Measurements from ENCODE around the gene PACRG.

The PACRG gene

DNA sequence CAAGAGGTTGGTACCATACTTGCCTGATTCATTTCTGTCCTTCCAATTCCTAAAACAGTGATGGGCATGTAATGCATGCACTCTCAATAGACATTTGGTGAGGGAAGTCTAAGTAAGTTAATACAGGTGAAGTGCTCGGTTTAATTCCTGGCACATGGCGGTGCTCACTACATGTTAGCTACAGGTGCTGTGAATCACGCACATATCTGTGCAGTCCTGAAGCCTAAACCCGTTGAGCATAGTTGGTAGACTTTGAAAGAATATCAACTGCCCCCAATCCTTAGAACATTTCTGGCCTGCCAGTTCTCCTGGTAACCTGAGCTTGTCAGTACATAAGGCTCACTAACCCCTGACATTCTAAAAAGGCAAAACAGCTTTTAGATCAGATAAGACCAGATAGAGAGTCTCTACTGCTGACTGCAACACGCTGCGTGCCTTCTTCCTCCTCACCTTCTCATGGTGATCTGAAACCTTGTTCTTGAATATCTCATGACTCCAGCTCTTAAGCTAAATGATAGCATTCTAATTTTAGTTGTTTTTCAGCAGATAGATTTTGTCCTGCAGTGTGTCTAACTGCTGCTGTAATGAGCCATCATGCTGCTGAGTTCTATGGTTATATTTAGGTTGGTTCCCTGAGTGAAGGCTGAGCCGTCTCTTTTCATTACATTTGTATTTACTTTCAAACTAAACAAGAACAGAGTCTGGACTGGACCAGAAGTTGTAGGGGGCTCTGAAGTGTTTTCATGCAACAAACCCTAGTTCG lies 358.3 kb downstream of the PACRG start:
- DNase-seq (ENCODE audit: low read depth): no peak

DNA sequence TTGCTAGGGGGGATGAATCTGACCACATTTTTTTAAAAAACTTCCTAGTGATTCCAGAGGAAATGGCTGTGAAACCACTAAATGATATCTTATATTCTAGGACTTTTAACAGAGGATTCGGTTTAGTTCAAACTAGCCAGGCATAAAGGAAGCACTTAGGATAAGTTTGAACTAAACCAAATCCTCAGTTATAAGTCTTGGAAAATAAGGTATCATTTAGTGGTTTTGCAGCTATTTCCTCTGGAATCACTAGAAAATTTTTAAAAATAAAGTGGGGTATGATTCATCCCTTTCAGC lies 358.8 kb downstream of the PACRG start:
- no peak for DNase-seq (ENCODE audit: low read depth)

DNA sequence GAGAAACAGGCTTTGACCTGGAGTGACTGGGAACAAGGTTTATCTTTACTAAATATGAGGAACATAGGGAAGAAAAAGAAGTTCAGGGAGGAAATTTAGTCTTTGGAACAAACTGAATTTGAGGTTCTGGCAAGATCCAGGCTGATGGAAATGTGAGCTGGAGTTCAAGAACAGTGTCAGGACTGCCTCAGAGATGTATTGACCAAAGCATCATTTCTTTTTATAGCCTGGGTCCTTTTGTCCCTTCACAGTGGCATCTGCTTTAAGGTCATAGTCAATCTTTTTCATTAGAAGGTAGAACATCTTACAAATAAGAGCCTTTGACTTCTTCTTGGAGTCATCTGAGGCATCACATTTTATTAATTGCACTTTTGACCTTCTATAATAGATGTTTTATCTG lies 360.2 kb downstream of the PACRG start:
- no peak for DNase-seq (ENCODE audit: low read depth)

DNA sequence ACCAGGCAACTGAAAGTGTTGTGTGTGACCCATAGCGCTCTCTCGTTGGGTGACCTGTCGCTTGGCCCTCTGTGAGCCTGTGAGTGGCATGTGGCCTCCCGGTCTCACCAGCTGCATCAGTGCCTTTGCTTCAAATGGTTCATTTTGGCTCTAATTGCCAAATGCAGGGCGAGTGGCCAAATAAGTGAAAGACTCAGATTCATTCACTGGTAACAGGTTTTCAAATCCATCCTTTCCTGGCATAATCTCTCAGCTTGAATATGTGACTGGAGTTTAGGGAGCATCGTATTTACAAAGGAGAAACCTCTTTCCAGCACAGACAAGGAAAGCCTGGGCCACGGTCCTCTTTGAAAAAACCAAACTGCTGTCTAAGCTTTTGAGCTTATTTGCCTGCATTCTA lies 365.1 kb downstream of the PACRG start:
- no peak for DNase-seq (ENCODE audit: low read depth)

DNA sequence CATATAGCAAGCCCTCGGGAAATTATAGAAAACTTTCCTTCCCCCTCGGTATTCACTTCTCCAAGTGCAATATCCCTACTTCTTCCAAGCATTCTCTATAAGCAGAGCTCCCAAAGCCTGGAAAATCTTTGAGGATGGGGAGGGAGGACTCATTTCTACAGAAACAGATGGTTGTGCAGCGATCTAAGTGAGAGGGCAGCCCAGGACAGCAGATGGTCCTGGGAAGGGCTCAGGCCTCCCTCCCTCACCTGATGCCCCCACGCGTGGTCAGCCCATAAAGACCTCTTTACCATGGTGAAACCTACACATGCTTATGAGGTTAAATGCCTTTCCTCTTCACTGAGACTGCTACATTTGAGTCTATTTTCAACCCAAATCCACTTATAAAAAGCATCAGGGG lies 367.1 kb downstream of the PACRG start:
- no peak for DNase-seq (ENCODE audit: low read depth)

DNA sequence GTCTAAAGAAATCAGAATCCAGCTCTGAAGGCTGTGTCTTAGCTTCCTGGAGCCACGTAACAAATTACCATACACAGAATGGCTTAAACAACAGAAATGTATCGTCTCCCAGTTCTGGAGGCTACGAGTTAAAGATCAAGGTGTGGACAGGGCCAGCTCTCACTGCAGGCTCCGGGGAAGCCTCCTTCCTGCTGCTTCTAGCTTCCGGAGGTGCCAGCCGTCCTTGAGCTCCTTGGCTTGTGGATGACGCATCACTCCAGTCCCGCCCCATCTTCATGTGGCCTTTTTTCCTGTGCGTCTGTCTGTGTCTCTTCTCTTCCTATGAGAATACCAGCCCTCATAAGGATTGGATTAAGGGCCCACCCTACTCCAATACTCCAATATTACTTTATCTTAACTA lies 367.6 kb downstream of the PACRG start:
- DNase-seq (ENCODE audit: low read depth): no peak

DNA sequence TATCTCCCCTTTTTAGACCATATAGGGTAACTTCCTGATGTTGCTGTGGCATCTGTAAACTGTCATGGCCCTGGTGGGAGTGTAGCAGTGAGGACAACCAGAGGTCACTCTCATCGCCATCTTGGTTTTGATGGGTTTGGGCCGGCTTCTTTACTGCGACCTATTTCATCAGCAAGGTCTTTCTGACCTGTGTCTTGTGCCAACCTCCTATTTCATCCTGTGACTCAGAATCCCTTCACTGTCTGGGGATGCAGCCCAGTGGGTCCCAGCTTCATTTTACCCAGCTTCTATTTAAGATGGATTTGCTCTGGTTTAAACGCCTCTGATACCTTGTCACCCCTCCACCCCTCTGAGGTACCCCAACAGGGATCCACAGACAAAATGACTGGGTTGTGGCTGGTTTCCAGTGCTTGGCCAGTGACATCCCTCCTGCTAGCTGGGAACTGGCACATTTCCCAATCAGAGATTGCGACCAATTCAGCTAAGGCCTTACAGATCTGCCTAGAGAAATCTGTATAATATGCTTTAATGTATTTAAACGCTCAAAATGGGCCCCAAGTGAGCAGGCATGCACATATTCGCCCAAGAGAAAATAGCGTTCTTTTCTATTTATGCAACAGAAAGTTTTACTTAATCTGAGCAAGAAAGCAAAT lies 371.2 kb downstream of the PACRG start:
- no peak for DNase-seq (ENCODE audit: low read depth)

DNA sequence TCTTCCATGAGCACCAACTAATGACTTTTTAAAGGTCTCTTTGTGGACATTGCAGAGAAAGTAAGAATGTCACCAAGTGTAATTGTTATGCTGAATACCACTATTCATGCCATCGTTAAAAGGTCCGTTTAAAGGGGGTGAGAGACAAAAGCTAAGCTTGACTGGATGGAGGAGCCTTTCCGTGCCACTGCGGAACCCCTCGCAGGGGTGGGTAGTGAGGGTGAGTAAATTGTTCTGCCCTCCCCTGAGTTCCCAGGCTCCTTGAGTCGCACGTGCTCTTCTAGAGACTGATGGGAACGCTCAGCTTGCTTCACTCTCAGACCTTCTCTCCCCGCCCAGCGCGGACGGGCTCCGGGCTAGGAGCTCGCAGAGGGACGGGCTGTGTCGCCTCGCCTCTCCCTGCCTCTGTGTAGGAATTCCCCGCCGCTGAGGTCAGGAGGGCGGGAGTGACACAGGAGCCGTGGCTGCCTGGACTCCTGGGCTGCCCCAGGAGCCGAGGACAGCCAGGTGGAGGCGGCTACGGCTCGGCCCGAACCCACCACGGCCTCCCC lies 371.9 kb downstream of the PACRG start:
- DNase-seq (ENCODE audit: low read depth): no peak

DNA sequence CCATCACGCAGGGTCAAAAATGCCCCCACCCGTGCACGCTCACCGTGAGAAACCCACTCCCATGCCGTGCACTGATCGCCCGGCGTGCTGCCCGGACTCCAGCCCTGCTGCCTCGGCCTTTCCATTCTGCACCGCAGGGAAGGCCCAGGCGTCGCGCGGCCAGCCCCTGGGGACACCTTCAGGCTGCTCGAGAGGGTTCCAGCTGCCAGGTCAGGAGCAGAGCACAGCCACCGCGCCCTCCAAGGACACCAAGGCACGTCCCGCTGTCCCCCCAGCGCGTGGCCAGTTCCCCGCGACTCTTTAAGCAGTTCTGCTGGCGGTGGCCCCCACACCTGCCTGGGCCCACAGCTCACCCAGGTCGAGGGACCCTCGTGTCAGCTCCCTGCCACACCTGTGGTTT lies 372.5 kb downstream of the PACRG start:
- DNase-seq (ENCODE audit: low read depth): no peak

DNA sequence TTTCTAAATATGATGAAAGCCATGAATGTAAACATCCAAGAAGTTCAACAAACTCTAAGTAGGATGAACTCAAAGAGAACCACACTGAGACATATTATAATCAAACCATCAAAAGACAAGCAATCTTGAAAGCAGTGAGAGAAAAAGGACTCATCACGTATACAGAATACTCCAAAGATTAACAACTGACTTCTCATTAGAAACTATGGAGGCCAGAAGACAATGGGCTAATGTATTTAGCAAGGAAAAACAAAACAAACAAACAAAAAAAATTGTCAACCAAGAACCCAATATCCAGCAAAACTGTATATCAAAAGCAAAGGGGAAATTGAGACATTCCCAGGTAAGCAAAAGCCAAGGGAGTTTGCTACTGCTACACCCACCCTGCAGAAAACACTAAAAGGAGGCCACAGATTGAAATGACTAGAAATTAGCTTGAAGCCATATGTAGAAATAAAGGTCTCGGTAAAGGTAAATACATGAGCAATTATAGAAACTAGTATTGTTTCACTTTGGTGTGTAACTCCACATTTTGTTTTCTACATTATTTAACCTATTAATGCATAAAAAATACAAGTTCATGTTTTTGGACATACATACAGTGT lies 385.7 kb downstream of the PACRG start:
- DNase-seq (ENCODE audit: low read depth): no peak

DNA sequence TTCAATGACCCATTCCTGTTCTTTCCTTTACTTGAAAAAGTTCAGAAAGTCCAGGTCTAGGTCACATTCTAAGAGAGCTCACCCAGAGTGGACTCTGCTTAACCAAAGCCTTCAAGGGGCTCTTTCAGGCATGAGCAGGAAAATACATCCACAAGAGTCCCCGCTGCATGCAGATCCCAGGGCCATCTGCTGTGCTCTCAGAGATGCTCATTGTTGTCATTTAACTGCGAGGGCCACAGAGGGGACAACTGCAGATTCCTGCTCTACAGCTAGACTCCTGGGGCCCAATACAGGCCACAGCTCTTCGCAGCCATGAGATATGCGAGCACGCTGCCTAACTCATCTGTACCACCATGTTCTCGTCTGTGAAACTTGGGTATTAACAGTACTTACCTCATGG lies 391.2 kb downstream of the PACRG start:
- DNase-seq (ENCODE audit: low read depth): no peak

DNA sequence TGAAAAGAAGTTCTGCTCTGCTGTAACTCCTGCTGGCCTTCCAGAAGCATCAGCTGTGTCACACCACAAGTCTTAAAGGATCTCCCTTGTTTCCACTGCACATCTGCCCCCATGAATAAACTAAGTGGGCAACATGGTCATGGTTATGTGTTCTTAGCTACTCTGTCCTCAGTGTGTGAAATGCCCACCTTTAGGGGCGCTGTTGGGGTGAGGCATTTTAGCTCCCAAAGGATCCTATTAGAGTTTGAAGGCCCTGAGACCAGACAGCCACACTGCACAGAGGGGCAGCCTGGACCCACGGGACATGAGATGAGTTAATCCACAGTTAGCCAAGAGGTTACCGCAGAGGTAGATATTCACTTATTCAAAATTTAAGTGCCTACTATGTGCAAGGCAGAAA lies 392.4 kb downstream of the PACRG start:
- no peak for DNase-seq (ENCODE audit: low read depth)

DNA sequence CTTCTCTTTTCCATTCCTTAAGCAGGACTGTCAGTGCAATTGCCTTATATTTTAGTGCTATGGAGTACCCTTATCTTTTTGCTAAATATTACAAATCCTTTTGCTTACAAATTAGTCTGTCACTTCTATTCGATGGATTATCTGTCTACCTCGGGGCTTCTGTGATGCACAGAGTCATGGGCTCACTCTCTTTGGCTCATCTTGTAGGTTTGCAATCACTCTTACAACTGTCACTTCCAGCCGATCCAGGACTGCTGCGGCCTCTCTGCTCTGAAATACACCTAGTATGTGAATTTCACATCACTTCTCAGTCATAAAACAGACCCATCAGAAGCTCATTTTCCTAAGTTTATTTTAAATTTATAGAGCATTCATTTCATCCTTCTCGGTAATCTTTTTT lies 393.5 kb downstream of the PACRG start:
- no peak for DNase-seq (ENCODE audit: low read depth)

DNA sequence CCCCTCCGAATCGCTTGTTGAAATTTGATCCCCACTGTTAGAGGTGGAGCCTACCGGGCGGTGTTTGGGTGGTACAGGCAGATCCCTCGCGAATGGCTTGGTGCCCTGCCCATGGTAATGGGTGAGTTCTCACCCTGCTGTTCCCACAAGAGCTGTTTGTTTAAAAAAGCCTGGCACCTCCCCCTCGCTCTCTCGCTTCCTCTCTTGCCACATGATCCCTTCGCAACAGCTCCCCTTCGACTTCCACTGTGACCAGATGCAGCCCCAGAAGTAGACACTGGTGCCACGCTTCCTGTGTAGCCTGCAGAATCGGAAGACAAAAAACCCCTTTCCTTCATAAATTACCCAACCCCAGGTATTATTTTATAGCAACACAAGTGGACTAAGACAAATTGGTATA lies 394.6 kb downstream of the PACRG start:
- no peak for DNase-seq (ENCODE audit: low read depth)

DNA sequence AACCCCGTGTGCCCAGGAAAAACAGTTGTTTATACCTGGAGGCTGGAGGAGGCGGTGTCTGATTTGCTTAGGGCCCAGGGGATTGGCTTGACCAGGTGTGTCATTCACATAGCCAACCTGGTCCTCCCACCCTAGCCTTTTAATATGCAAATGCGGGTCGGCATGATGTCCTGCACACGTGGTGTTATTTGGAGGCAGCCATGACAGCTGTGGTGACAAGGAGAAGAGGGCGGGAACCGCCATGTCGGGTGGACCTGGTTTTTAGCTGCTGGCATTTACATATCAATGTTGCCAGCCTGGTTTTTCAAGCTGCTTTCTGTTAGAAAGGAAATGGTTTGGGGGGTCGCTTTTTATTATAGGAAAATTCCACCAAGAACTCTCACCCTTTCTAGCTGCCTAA lies 395.3 kb downstream of the PACRG start:
- DNase-seq (ENCODE audit: low read depth): no peak

DNA sequence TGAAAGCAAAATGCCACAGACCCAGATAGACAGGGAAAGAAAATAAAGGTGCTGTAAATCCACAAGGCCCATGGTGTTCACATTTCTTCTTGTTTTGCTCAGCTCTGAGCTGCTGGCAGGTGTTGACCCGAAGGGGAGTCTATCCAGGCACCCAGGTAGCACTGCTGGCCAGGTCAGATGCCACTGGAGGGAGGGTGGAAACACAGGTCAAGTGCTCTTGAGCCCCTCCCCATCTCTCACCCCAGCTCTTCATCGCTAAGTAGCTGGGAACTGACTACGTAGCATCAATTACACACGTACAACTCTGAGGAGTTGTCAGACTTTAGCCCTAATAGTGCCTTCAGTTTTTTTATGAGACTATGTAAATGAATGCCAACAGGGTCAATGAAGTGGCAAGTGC lies 399.0 kb downstream of the PACRG start:
- no peak for DNase-seq (ENCODE audit: low read depth)

DNA sequence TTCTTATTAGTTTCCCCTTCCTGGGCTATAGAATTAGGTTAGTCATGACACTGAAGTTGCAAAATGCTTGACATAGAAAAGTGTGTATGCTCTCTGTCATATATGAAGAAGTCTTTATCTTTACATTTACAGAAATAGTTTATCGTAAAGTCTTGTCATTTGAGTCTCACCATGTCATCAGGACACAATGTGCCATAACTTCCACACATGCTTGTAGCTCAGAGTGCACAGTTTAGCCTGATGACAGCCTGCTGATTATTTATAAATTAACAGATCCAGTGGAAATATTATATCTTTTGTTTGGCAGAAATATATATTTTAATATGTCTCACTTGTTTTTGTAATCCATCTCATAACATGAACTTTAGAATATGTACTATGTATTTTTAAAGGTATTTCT lies 399.8 kb downstream of the PACRG start:
- DNase-seq (ENCODE audit: low read depth): no peak

DNA sequence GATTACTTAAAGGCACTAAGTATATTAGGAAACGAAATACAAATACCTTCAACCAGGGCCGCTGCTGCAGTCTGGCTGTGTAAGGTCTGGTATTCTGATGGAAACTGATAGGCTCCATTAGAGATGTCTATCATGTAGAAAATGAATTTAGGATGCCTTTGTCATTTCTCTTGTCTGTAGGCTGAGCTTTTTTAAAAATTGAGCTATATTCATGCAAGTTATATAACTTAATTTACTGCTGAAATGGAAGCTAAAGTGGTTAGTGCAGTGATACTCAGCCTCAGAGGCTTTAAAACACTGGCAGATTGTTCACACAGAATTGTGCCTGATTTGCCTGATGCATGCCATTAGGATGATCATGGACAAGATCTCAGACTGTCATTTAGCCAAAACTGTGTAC lies 400.6 kb downstream of the PACRG start:
- DNase-seq (ENCODE audit: low read depth): no peak

DNA sequence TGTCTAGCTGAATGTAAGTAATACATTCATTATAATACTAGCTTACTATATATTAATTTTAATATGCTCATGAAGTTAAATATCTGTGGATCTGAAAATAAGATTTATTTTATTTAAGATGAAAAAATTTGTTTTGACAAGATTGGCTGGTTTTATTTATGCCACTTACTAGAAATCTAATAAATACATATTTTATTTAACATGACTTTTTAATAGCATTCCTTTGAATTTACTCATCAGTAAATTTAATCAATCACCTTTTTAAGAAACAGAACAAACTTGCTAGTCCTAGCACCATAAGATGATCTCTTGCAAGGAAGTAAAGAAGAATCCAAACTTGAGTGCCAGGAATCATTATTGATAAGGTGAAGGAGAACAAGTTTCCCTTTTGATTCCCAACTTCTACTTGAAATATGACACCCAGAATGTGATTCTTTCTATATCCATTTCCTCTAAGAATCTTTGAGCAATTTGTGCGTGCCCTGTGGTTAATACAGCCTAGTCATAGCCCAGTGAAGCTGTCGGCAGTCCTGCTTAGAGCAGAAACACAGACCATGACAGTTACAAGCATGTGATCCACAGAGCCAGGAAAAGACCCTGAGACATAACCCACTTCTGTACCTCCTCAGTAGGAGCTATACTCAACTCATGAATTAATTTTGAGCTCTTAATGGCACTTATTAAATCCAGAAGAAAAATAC lies 404.4 kb downstream of the PACRG start:
- DNase-seq (ENCODE audit: low read depth): no peak

DNA sequence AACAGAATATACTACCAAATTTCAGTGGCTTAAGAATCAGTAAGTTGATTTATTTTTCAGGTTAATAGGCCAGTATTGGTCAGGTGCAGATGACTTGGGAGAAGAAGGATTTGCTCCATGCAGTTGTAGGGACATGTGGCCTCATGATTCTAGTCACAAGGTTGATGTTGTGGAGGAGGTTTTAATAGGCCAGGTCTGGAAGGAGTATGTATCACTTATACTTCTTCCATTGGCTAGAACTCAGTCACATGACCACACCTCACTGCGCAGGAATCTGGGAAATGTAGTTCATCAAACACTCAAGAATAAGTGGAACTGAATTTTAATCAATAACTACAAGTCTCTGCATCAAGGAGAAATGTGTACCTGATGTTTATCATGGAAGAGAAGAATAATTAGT lies 405.2 kb downstream of the PACRG start:
- no peak for DNase-seq (ENCODE audit: low read depth)

DNA sequence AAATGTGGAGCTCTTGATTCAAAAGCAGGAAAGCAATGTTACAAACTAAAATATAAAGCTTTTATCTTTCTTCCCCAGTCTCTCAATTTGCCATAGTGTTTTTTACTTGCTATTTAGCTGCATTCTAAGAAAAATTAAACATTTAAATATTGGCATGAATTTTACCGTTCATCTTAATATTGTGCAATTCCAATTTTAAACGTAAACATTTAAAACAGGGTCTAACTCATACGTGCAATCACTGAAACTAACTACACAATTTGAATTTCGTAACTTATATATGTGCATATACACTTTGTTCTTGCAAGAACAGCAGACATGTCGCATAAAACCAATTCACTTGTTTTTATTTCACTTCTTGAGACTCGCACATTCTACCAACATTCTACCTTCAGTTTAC lies 405.9 kb downstream of the PACRG start:
- DNase-seq (ENCODE audit: low read depth): no peak

DNA sequence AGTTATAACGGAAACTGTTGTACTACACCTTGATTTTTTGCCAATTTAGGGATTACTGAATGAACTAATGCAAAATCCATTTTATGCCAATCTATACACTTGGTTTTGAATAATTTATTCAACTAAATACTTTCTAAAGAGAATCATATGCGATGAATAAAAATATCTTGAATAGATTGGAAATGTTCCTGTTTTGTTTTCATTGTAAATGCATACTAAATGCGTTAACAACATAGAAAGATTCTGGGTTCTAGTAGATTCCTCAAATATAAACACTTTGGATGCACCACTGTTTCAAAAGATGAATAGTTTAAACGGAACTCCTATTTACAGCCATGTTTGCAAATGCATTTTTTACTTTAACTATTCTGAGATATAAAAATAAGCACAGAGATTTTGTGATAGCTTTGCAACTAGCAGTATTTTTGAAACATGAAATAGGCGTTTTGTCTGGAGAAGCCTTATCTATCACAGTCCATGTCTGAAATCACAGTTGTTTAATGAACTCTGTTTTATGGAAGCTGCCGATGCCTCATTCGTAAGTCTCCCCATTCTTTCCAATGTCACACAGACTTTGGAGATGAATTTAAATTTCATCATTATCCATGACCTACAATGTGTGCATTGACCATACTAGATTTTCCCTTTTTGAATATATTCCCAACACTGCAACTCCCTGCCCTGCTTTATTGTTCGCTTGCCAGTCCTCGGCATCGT lies 409.1 kb downstream of the PACRG start:
- no peak for DNase-seq (ENCODE audit: low read depth)
